ENCODE measurements around the gene ARVCF. TPM values are rescaled to one million over a fixed set of nuclear protein-coding genes. Genes with fewer than 3 reads are reported as not detected.

The ARVCF gene
- total and polyA plus RNA-seq, 2 of the 8 experiments (the other 6 are each of a cell fraction or from before 2014, with no cell fraction given): 31.0 to 43.2 TPM

- ChIA-PET POLR2A (ENCODE audit: partially characterized antibody) (no interaction called here), CTCF (ENCODE audit: partially characterized antibody) (interaction anchor here (8.6 kb wide), 1 partner anchor 10 kb away, joined by 54 read pairs; no protein-coding TSS in a partner anchor)
- TF ChIP-seq SIN3A (conservative IDR thresholded peaks at IDR 0.05 in 1 of 2, IDR thresholded peaks at IDR 0.05 in 1 of 2; ENCODE audit: low read depth in 1 of 2, low read length in 2 of 2): no peak
- TF ChIP-seq CBX8 (IDR thresholded peaks at IDR 0.05; ENCODE audit: borderline replicate concordance, low read depth, low read length): no peak
- TF ChIP-seq GTF2F1 (IDR thresholded peaks at IDR 0.05; ENCODE audit: borderline replicate concordance, low read depth, low read length): no peak
- TF ChIP-seq RXRA (IDR thresholded peaks at IDR 0.05; ENCODE audit: insufficient read depth, low read depth, low read length): no peak
- no peak for TF ChIP-seq RAD21 (IDR thresholded peaks at IDR 0.05 in 1 of 2, conservative IDR thresholded peaks at IDR 0.05 in 1 of 2; ENCODE audit: low read depth in 2 of 2, low read length in 2 of 2)
- no peak for TF ChIP-seq KDM1A (IDR thresholded peaks at IDR 0.05; ENCODE audit: borderline replicate concordance, low read length)
- WGBS, 2 experiments (ENCODE audit: extremely low coverage in 1 of 2, insufficient coverage in 1 of 2, insufficient read length in 1 of 2, insufficient replicate concordance in 2 of 2, low coverage in 1 of 2, low lambda C conversion rate in 2 of 2, missing lambda C conversion rate in 1 of 2): 84% methylated on average over 10 of the region's 10 CpGs; no CpG with 5 or more reads in 1 of the 2 experiments
- no peak for FAIRE-seq
- Histone ChIP-seq H3K36me3 (ENCODE audit: control insufficient read depth in 2 of 4, insufficient read depth in 4 of 4, low read length in 3 of 4) (no peaks in the 10 kb centered on the region), H2AK5ac (ENCODE audit: low read depth, low read length) (no peak overlapping the region), H2BK120ac (replicated peaks; ENCODE audit: low read depth, low read length) (no peak overlapping the region), H2BK15ac (ENCODE audit: low read length) (no peak overlapping the region), H3K56ac (replicated peaks; ENCODE audit: insufficient read length, low read depth, low read length) (no peak overlapping the region), H3K4me2 (ENCODE audit: insufficient read depth in 1 of 2, low read depth in 2 of 2, low read length in 2 of 2) (no peak overlapping the region), H2AFZ (ENCODE audit: low read length) (no peak overlapping the region), H3K27ac (ENCODE audit: low read depth, low read length) (no peak overlapping the region), H2BK5ac (ENCODE audit: low read depth, low read length) (no peak overlapping the region), H3K4me3 (ENCODE audit: extremely low read depth in 1 of 4, insufficient read depth in 2 of 4, low read depth in 3 of 4, low read length in 4 of 4) (no peak overlapping the region), H4K91ac (replicated peaks; ENCODE audit: insufficient read length, low read length) (no peak overlapping the region), H2BK12ac (ENCODE audit: low read depth, low read length) (no peak overlapping the region), H3K4ac (replicated peaks; ENCODE audit: insufficient read length, low read depth, low read length) (no peak overlapping the region), H3K9me3 (ENCODE audit: insufficient read depth in 2 of 2, low read depth in 1 of 2, low read length in 1 of 2) (no peaks in the 10 kb centered on the region), H4K5ac (ENCODE audit: insufficient read length, low read depth, low read length) (no peak overlapping the region), H3K9ac (replicated peaks in 1 of 4; ENCODE audit: extremely low read depth in 1 of 4, low read depth in 3 of 4, low read length in 3 of 4) (no peak overlapping the region), H3K4me1 (replicated peaks in 1 of 4; ENCODE audit: control insufficient read depth in 3 of 4, insufficient read depth in 4 of 4, low read length in 3 of 4) (peaks cover 0 to 10% (median 7%) of the 10 kb centered on the region in 4 experiments; a peak in 6 of 7 replicates), H3K27me3 (replicated peaks in 1 of 4; ENCODE audit: control insufficient read depth in 3 of 4, extremely low read depth in 1 of 4, insufficient read depth in 3 of 4, low read length in 3 of 4) (peaks cover 10 to 20% (median 16%) of the 10 kb centered on the region in 4 experiments), H3K23me2 (ENCODE audit: low read depth, low read length) (peaks cover 8% of the 10 kb centered on the region), H3K79me1 (ENCODE audit: low read depth, low read length) (peaks cover 4% of the 10 kb centered on the region; the same call in 1 of the 2 replicates), H2BK20ac (ENCODE audit: low read length) (no peak overlapping the region), H3K18ac (ENCODE audit: extremely low read depth, low read length) (no peak overlapping the region), H3K14ac (ENCODE audit: insufficient read length) (no peak overlapping the region), H3K79me2 (ENCODE audit: control insufficient read depth in 1 of 2, insufficient read depth in 2 of 2, low read length in 2 of 2) (no peaks in the 10 kb centered on the region), H4K8ac (ENCODE audit: extremely low read depth, insufficient read depth, low read length) (no peak overlapping the region), H3K23ac (ENCODE audit: insufficient read length) (no peak overlapping the region), H4K20me1 (replicated peaks in 1 of 2; ENCODE audit: control insufficient read depth in 1 of 2, insufficient read depth in 2 of 2, low read length in 2 of 2) (peaks cover 7 to 20% of the 10 kb centered on the region in 2 experiments)
- DNase-seq (ENCODE audit: low read depth in 1 of 2, low spot score in 2 of 2): no peak
These were observed 6.5 kb upstream of the ARVCF start for GRCh38 chr22:20022978-20023613.
